Trophoblast cell (in vitro differentiated cells and primary cell): ENCODE measurements around the gene SPDYE16.
"Not testable (repeated sequence)": the region's sequence is repeated elsewhere in the genome, so short reads cannot be mapped to it uniquely, and the experiment has no call there.

Source experiments
- DNase-seq, 2 donors: peaks; one replicate each; pipeline ENCODE4 v3.0.0-alpha.2; 2016
- H2AFZ ChIP-seq: 2 replicates; pipeline ENCODE4 v1.6.1; 2013; ENCODE audit warnings: low read length, moderate library complexity, mild to moderate bottlenecking; ENCODE audit not compliant: insufficient read depth, poor library complexity
- H2AK5ac ChIP-seq: 2 replicates; pipeline ENCODE4 v1.6.1; 2013; ENCODE audit warnings: mild to moderate bottlenecking, low read length
- H2BK120ac ChIP-seq: 2 replicates; pipeline ENCODE4 v1.6.1; 2013; ENCODE audit warnings: low read length, mild to moderate bottlenecking, moderate library complexity; ENCODE audit not compliant: insufficient read depth, poor library complexity
- H2BK12ac ChIP-seq: 2 replicates; pipeline ENCODE4 v1.6.1; 2013; ENCODE audit warnings: mild to moderate bottlenecking, low read length, moderate library complexity
- H2BK5ac ChIP-seq: 2 replicates; pipeline ENCODE4 v1.6.1; 2013; ENCODE audit warnings: low read length, low read depth, moderate library complexity, mild to moderate bottlenecking; ENCODE audit not compliant: poor library complexity
- H3K14ac ChIP-seq: 2 replicates; pipeline ENCODE4 v1.6.1; 2013; ENCODE audit warnings: mild to moderate bottlenecking, low read length
- H3K18ac ChIP-seq: 2 replicates; pipeline ENCODE4 v1.6.1; 2013; ENCODE audit warnings: mild to moderate bottlenecking, low read length
- H3K23ac ChIP-seq: 2 replicates; pipeline ENCODE4 v1.6.1; 2013; ENCODE audit warnings: low read length
- H3K27ac ChIP-seq: 2 replicates; pipeline ENCODE4 v1.5.1; 2013; ENCODE audit warnings: low read depth, mild to moderate bottlenecking, inconsistent platforms, low read length, moderate library complexity
- H3K27me3 ChIP-seq: 2 replicates; pipeline ENCODE4 v1.6.1; 2013; ENCODE audit warnings: inconsistent platforms, mild to moderate bottlenecking, low read length, moderate library complexity; ENCODE audit not compliant: insufficient read depth
- H3K36me3 ChIP-seq, 2 experiments: 1 replicate in 1 of 2; 2 replicates in 1 of 2; pipeline ENCODE4 v1.6.1; 2013; ENCODE audit warnings: low read length in 2 of 2, mild to moderate bottlenecking in 2 of 2, moderate library complexity in 1 of 2; ENCODE audit not compliant: insufficient read depth in 2 of 2, control insufficient read depth in 1 of 2
- H3K4ac ChIP-seq: 2 replicates; pipeline ENCODE4 v1.6.1; 2013; ENCODE audit warnings: low read depth, mild to moderate bottlenecking, low read length, moderate library complexity
- H3K4me1 ChIP-seq, 2 experiments: 1 replicate in 1 of 2; 2 replicates in 1 of 2; pipeline ENCODE4 v1.6.1; 2013; ENCODE audit warnings: low read length in 2 of 2, mild to moderate bottlenecking in 2 of 2, moderate library complexity in 1 of 2; ENCODE audit not compliant: insufficient read depth in 2 of 2, control insufficient read depth in 1 of 2
- H3K4me2 ChIP-seq: 2 replicates; pipeline ENCODE4 v1.6.1; 2013; ENCODE audit warnings: inconsistent platforms, mild to moderate bottlenecking, low read length, moderate library complexity
- H3K4me3 ChIP-seq: 2 replicates; pipeline ENCODE4 v1.5.1; 2013; ENCODE audit warnings: mild to moderate bottlenecking, low read depth, low read length, inconsistent platforms
- H3K79me1 ChIP-seq: one replicate; pipeline ENCODE4 v1.6.1; 2013; ENCODE audit warnings: low read length
- H3K79me2 ChIP-seq: 2 replicates; pipeline ENCODE4 v1.6.1; 2013; ENCODE audit warnings: low read length, mild to moderate bottlenecking; ENCODE audit not compliant: control insufficient read depth, insufficient read depth, poor library complexity
- H3K9ac ChIP-seq: 2 replicates; pipeline ENCODE4 v1.6.1; 2013; ENCODE audit warnings: mild to moderate bottlenecking, low read length
- H3K9me3 ChIP-seq: 2 replicates; pipeline ENCODE4 v1.6.1; 2013; ENCODE audit warnings: low read depth, mild to moderate bottlenecking, control low read depth, inconsistent platforms, low read length; ENCODE audit not compliant: insufficient read depth
- H4K12ac ChIP-seq: 2 replicates; pipeline ENCODE4 v1.6.1; 2013; ENCODE audit warnings: low read depth, mild to moderate bottlenecking, low read length, moderate library complexity
- H4K8ac ChIP-seq: 2 replicates; pipeline ENCODE4 v1.6.1; 2013; ENCODE audit warnings: low read depth, mild to moderate bottlenecking, low read length, moderate library complexity
- H4K91ac ChIP-seq: one replicate; pipeline ENCODE4 v1.6.1; 2013; ENCODE audit warnings: low read depth, mild to moderate bottlenecking, low read length, moderate library complexity
- WGBS: extraction: QIAGEN DNeasy Blood & Tissue Kit; methylation state at CpG from one replicate; pipeline ENCODE4 v1.1.7; 2013; ENCODE audit warnings: missing lambda C conversion rate; ENCODE audit not compliant: insufficient read length, insufficient coverage; ENCODE audit errors: extremely low coverage; 5-methylcytosine and 5-hydroxymethylcytosine counted together

SPDYE16 gene

DNA sequence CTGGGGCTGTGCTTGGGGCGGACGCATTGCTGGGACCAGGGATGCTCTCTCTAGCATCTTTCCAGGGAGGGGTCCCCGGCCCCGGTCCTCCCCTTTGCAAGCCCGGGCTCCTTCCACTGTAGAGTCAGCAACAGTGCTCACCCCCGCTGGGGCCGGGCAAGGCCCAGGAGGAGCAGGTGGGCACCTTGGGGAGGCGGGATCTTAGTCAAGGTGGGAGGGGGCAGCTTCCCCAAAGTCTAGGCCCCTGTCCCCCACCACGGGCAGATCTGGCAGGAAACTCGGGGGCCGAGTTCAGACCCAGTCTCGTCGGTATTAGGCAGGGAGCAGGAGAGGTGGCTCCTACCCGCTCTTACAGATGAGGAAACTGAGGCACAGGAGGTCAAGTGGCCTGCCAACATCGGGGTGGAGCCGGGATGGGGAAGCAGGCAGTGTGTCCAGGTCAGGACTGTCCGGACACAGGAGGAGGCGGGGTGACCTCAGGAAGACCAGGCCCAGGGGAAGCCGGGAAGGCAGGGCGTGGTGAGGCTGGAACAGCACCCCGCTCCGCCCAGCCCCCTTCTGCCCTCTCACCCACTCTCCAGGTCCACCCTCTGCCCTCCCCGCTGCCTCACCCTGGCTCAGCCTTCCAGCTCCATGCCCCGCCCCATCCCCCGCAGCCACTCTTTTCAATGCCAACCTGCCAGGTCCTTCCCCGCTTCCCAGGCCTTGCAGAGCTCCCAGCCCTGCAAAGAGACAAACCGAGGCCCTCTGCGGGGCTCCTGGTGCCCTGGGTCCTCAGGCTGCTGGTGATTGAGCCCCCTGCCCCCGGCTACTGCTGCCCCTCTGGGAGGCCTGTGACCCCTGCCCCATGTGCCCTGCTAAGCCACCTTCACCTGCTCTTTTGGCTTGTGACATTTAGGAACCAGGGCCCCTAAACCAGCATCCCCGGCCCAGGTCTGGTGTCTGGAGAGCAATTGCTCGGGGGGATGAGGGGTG is 30.9 kb downstream of the SPDYE16 start:
- H3K36me3 ChIP-seq, H3K79me1 ChIP-seq, DNase-seq, H3K27ac ChIP-seq, H3K9me3 ChIP-seq, H2BK120ac ChIP-seq, H3K14ac ChIP-seq, H2AK5ac ChIP-seq, H2BK12ac ChIP-seq, H3K4me3 ChIP-seq, H3K27me3 ChIP-seq, H2BK5ac ChIP-seq, H3K23ac ChIP-seq, H4K8ac ChIP-seq, H4K12ac ChIP-seq, H4K91ac ChIP-seq, H2AFZ ChIP-seq, H3K4me2 ChIP-seq, H3K9ac ChIP-seq, H3K4ac ChIP-seq, H3K18ac ChIP-seq, H3K79me2 ChIP-seq: not testable (repeated sequence)
- H3K4me1 ChIP-seq: peaks cover 14% of the 10 kb centered on the region in 2 experiments
- no CpG with 5 or more reads among the region's 31 CpGs for WGBS

DNA sequence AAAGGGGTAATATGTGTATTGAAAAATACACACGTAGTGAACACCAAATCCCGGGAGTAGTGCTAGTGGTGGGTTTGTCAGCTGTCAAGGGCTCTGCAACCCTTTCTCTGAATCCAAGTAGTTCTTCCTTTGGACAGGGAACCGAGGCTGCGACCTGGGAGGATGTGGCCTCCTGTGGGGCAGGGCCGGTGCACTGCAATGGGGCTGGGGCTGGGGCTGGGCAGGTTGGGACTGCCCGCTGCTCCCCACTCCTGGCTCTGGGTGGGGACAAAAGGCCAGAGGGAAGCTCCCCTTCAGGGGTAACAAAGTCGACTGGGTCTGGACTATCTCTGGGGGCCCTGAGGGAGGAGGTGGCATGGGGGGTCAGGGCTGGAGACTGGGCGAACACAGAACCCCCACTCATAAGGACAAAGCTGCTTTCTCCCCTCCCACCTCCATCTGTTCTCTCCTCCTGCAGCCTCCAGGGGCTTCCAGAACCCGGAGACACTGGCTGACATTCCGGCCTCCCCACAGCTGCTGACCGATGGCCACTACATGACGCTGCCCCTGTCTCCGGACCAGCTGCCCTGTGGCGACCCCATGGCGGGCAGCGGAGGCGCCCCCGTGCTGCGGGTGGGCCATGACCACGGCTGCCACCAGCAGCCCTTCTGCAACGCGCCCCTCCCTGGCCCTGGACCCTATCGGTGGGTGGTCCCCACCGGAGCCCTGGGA is 31.7 kb downstream of the SPDYE16 start:
- not testable (repeated sequence) for H3K9ac ChIP-seq, H4K12ac ChIP-seq, H3K14ac ChIP-seq, H2BK12ac ChIP-seq, H4K8ac ChIP-seq, H4K91ac ChIP-seq, H3K79me2 ChIP-seq, H3K27me3 ChIP-seq, DNase-seq, H3K27ac ChIP-seq, H3K4me2 ChIP-seq, H3K4ac ChIP-seq, H2BK5ac ChIP-seq, H2AK5ac ChIP-seq, H3K23ac ChIP-seq, H3K79me1 ChIP-seq, H2AFZ ChIP-seq, H3K9me3 ChIP-seq, H3K18ac ChIP-seq, H3K4me3 ChIP-seq, H2BK120ac ChIP-seq, H3K36me3 ChIP-seq
- no CpG with 5 or more reads among the region's 24 CpGs for WGBS
- H3K4me1 ChIP-seq: peaks cover 14% of the 10 kb centered on the region in 2 experiments

DNA sequence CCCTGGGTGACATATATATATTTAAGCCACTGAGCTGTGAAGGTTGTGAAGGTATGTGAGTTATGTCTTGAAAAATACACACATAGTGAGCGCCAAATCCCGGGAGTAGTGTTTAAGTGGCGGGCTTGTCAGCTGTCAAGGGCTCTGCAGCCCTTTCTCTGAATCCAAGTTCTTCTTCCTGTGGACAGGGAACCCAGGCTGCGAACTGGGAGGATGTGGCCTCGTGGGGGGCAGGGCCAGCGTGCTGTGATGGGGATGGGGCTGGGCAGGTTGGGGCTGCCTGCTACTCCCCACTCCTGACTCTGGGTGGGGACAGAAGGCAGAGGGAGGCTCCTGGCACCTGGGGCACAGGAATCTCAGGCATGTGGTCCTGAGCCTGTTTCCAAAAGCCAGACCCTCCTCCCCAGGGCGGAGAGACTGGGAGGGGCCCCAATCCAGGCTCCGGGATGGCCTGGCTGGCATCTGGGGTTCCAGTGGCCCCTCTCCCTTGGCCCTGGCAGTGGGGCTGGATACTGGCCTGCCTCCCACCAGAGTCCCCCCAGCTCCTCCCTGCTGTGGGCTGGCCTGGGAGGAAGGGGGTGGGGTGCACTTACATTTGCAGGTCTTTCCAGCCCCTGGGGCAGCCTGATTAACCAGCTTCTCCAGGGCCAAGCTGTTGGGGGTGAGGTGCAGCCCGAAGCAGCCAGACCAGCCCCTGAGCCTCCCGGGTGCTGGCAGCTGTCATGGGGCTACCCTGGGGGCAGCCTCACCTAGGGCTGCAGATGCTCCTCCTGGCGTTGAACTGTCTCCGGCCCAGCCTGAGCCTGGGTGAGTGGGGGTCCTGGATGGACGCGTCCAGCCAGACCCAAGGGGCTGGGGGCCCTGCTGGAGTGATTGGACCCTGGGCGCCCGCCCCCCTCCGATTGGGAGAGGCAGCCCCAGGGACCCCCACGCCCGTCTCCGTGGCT is 32.9 kb downstream of the SPDYE16 start, which contains the start of gene UPK3B:
Gene UPK3B, plus strand, starts transcription at position 622 of the 947 bp plus-strand sequence. Its CDS starts 101 bp downstream, at position 723.
- Histone ChIP-seq H3K4me2 (peak within 1 kb of the TSS; percentile 13), H3K9ac (no peak within 1 kb of the TSS), H3K23ac (no peak within 1 kb of the TSS), H3K27ac (no peak within 1 kb of the TSS), H3K79me2 (no peaks in the 10 kb centered on the region), H3K4me3 (no peak within 1 kb of the TSS), H2BK5ac (no peak within 1 kb of the TSS), H3K79me1 (peaks cover 2% of the 10 kb centered on the region), H4K12ac (no peak within 1 kb of the TSS), H3K27me3 (no peaks in the 10 kb centered on the region), H4K91ac (no peak within 1 kb of the TSS), H3K4me1 (peaks cover 13 to 14% of the 10 kb centered on the region in 2 experiments), H2BK12ac (no peak within 1 kb of the TSS), H3K14ac (no peak within 1 kb of the TSS), H3K36me3 (peaks cover 5 to 11% of the 10 kb centered on the region in 2 experiments), H3K4ac (no peak within 1 kb of the TSS), H2BK120ac (no peak within 1 kb of the TSS), H2AK5ac (no peak within 1 kb of the TSS), H2AFZ (no peak within 1 kb of the TSS), H3K18ac (no peak within 1 kb of the TSS), H3K9me3 (no peaks in the 10 kb centered on the region), H4K8ac (no peak within 1 kb of the TSS)
- WGBS: no CpG with 5 or more reads among the region's 20 CpGs
- DNase-seq: peak in 1 of 2 donors; percentile 25
